A549 (cell line): ENCODE results near the gene GSK3A. TPM values are rescaled to one million over a fixed set of nuclear protein-coding genes. Genes with fewer than 3 reads are reported as not detected.
A peak's percentile ranks its signal among the peaks of the same experiment; 100 is the strongest.

Experiments used
- ATAC-seq, 2 experiments: fragments of 200-7000 bp in 1 of 2; fragments of >200 bp in 1 of 2; cut with Nextera tagmentation in 1 of 2; cut with Tn5 transposase in 1 of 2; 3 replicates each; pipeline versions ENCODE4 v1.8.0 to v1.9.1; 2018 to 2020; ENCODE audit warnings: mild to moderate bottlenecking in 1 of 2, moderate library complexity in 1 of 2
- CTCF ChIA-PET: fragments of 300-600 bp; sonication (Branson Sonifier 250); formaldehyde crosslinking; extraction: SDS; loops from one replicate; lab custom pipeline; 2021; ENCODE audit warnings: antibody characterized with exemption, inconsistent platforms; lab: Yijun Ruan, JAX
- POLR2A ChIA-PET: fragments of 350-600 bp; formaldehyde crosslinking; extraction: SDS; loops from one replicate; lab custom pipeline; 2021; ENCODE audit warnings: antibody characterized with exemption, inconsistent platforms; lab: Yijun Ruan, JAX
- DNase-seq, 2 experiments: peaks; one replicate each; pipeline versions ENCODE4 v3.0.0 to v3.0.0-alpha.2; 2011 to 2016; ENCODE audit warnings: low read depth in 1 of 2, low spot score in 1 of 2
- FAIRE-seq: peaks from 2 replicates; lab custom pipeline; 2011; peaks lifted over from hg19 to GRCh38; lab: Jason Lieb, UNC
- H3K27ac ChIP-seq, 2 experiments: fragments of >200 bp; sonication (Bioruptor Twin); formaldehyde crosslinking; 3 replicates each; pipeline ENCODE4 v1.5.1; 2016 to 2017
- H3K4me1 ChIP-seq: fragments of >200 bp; sonication (Bioruptor Twin); formaldehyde crosslinking; 3 replicates; pipeline ENCODE4 v1.6.1; 2016
- H3K4me2 ChIP-seq: fragments of >200 bp; sonication (Bioruptor Twin); formaldehyde crosslinking; 3 replicates; pipeline ENCODE4 v1.6.1; 2016
- H3K4me3 ChIP-seq: fragments of >200 bp; sonication (Bioruptor Twin); formaldehyde crosslinking; 3 replicates; pipeline ENCODE4 v1.5.1; 2016
- H3K9me3 ChIP-seq: fragments of >200 bp; sonication (Bioruptor Twin); formaldehyde crosslinking; 3 replicates; pipeline ENCODE4 v1.6.1; 2016
- BCL3 ChIP-seq: fragments of >200 bp; sonication (Bioruptor Twin); formaldehyde crosslinking; IDR thresholded peaks from 3 replicates; pipeline ENCODE4 v1.6.1; 2016
- BHLHE40 ChIP-seq: IDR thresholded peaks from 2 replicates; pipeline ENCODE4 v1.6.1; 2012; ENCODE audit warnings: low read depth, low read length, inconsistent platforms
- CBX8 ChIP-seq: fragments of 200-600 bp; sonication (generic); IDR thresholded peaks from 2 replicates; pipeline ENCODE4 v1.6.1; 2016
- CTCF ChIP-seq: fragments of >200 bp; sonication (Bioruptor Twin); formaldehyde crosslinking; IDR thresholded peaks from 3 replicates; pipeline ENCODE4 v1.5.1; 2016
- EHF ChIP-seq: fragments of 250-450 bp; sonication (Bioruptor Pico); IDR thresholded peaks from 2 replicates; pipeline ENCODE4 v1.5.0; 2020; ENCODE audit warnings: mild to moderate bottlenecking
- ELK1 ChIP-seq: fragments of 150-350 bp; IDR thresholded peaks from 2 replicates; pipeline ENCODE4 v1.6.1; 2014; ENCODE audit warnings: low read depth, mild to moderate bottlenecking, low read length
- GATA3 ChIP-seq: IDR thresholded peaks from 2 replicates; pipeline ENCODE4 v1.6.1; 2012; ENCODE audit warnings: borderline replicate concordance
- HMGXB4 ChIP-seq: fragments of 250-450 bp; sonication (Bioruptor Pico); IDR thresholded peaks from 2 replicates; pipeline ENCODE4 v1.5.0; 2021; ENCODE audit warnings: mild to moderate bottlenecking, moderate library complexity, borderline replicate concordance
- HOXB5 ChIP-seq: fragments of 250-450 bp; sonication (Bioruptor Pico); IDR thresholded peaks from 2 replicates; pipeline ENCODE4 v1.5.0; 2020; ENCODE audit warnings: mild to moderate bottlenecking, moderate library complexity
- JUN ChIP-seq, 2 experiments: fragments of >200 bp; sonication (Bioruptor Twin); formaldehyde crosslinking; IDR thresholded peaks; 2 replicates in 1 of 2; 3 replicates in 1 of 2; pipeline ENCODE4 v1.6.1; 2016 to 2017
- KDM1A ChIP-seq: fragments of 200-600 bp; sonication (generic); IDR thresholded peaks from 2 replicates; pipeline ENCODE4 v1.6.1; 2016; ENCODE audit warnings: low read depth, mild to moderate bottlenecking
- NFE2L2 ChIP-seq: fragments of 150-350 bp; conservative IDR thresholded peaks from 2 replicates; pipeline ENCODE4 v1.6.1; 2014; ENCODE audit warnings: low read length
- PBX3 ChIP-seq: IDR thresholded peaks from 2 replicates; pipeline ENCODE4 v1.6.1; 2012
- POLR2A ChIP-seq: IDR thresholded peaks from 2 replicates; pipeline ENCODE4 v1.6.1; 2012; ENCODE audit warnings: mild to moderate bottlenecking, low read length
- RARB ChIP-seq: fragments of 250-450 bp; sonication (Bioruptor Pico); IDR thresholded peaks from 2 replicates; pipeline ENCODE4 v1.8.0; 2021; ENCODE audit warnings: mild to moderate bottlenecking, moderate library complexity
- RNF2 ChIP-seq: fragments of 200-600 bp; sonication (generic); IDR thresholded peaks from 2 replicates; pipeline ENCODE4 v1.6.1; 2016; ENCODE audit warnings: low read depth, mild to moderate bottlenecking, antibody characterized with exemption, moderate library complexity, borderline replicate concordance
- SREBF2 ChIP-seq: fragments of 450-650 bp; IDR thresholded peaks from 2 replicates; pipeline ENCODE4 v1.6.1; 2014; ENCODE audit warnings: mild to moderate bottlenecking, moderate library complexity
- TP53 ChIP-seq: fragments of 250-450 bp; sonication (Bioruptor Pico); IDR thresholded peaks from 2 replicates; pipeline ENCODE4 v1.5.0; 2021; ENCODE audit warnings: mild to moderate bottlenecking, moderate library complexity
- USF2 ChIP-seq: fragments of 450-650 bp; IDR thresholded peaks from 2 replicates; pipeline ENCODE4 v1.6.1; 2014; ENCODE audit warnings: antibody characterized with exemption
- ZSCAN20 ChIP-seq: fragments of 250-450 bp; sonication (Bioruptor Pico); IDR thresholded peaks from 2 replicates; pipeline ENCODE4 v1.8.0; 2022; ENCODE audit warnings: mild to moderate bottlenecking, moderate library complexity
- WGBS: methylation state at CpG from one replicate; pipeline ENCODE4 v1.1.6; 2017; ENCODE audit errors: missing lambda C conversion rate; 5-methylcytosine and 5-hydroxymethylcytosine counted together
- polyA plus RNA-seq, 4 experiments: library from polyadenylated mRNA; depleted of rRNA in 3 of 4; stranded (reverse); fragments of >200 nt; fragmentation: RNase III in 1 of 4; extraction: RNeasy Plus Mini Kit Qiagen cat#74134 plus additional on column Dnase treatment in 1 of 4; gene quantifications; 2 replicates in 3 of 4; 3 replicates in 1 of 4; pipeline ENCODE4 v1.2.3, GENCODE V29; 2011 to 2017

GSK3A gene
- polyA plus RNA-seq, 2 of the 4 experiments (the other 2 are of a cell fraction) = 55.2 to 85.1 TPM

GRCh38 chr19:42235181-42235580 lies 7.2 kb downstream of the GSK3A start (continued):
- TF ChIP-seq RARB (CRISPR knock-in tag) (no peak), BHLHE40 (no peak), HOXB5 (CRISPR knock-in tag) (no peak), SREBF2 (no peak), CBX8 (no peak)

GRCh38 chr19:42234364-42234763 lies 8.0 kb downstream of the GSK3A start:
- Histone ChIP-seq H3K4me1 (peaks cover 8% of the 10 kb centered on the region; the same call in 2 of the 3 replicates), H3K9me3 (no peaks in the 10 kb centered on the region), H3K4me3 (no peak overlapping the region), H3K27ac (no peak overlapping the region), H3K4me2 (no peak overlapping the region)
- ChIA-PET POLR2A (interaction anchor here (0.9 to 2.5 kb wide), 3 partner anchors 8 to 15 kb away, joined by 3 to 26 read pairs (median 3); partner anchors contain the start of gene GSK3A), CTCF (interaction anchor here (1.0 to 21.7 kb wide), 15 partner anchors 9 to 166 kb away, joined by 3 to 616 read pairs (median 8); partner anchors contain the start of genes GSK3A, PAFAH1B3, POU2F2 and PRR19)
- DNase-seq = no peak
- no peak for ATAC-seq
- TF ChIP-seq ELK1 (no peak), POLR2A (0 out of 2 replicates have a peak, but pooled peaks have one; percentile 5)
- TF ChIP-seq, all 56 proteins: peak for 1
- no peak for FAIRE-seq
- WGBS = 92% methylated on average over 11 of the region's 11 CpGs

GRCh38 chr19:42233678-42234292 lies 8.6 kb downstream of the GSK3A start:
- Histone ChIP-seq H3K4me2 (no peak overlapping the region), H3K9me3 (no peaks in the 10 kb centered on the region), H3K27ac (no peak overlapping the region), H3K4me1 (peaks cover 11% of the 10 kb centered on the region; the same call in 2 of the 3 replicates), H3K4me3 (no peak overlapping the region)
- POLR2A ChIA-PET = interaction anchor here (0.9 to 2.5 kb wide), 3 partner anchors 9 to 63 kb away, joined by 3 to 26 read pairs (median 3); partner anchors contain the start of gene GSK3A
- TF ChIP-seq USF2 = no peak
- 0 out of 2 replicates have a peak, but pooled peaks have one; percentile 0 for TF ChIP-seq PBX3
- TF ChIP-seq BCL3 = 0 out of 3 replicates have a peak, but pooled peaks have one; percentile 12
- CTCF ChIA-PET = interaction anchor here (1.2 to 21.7 kb wide), 13 partner anchors 9 to 125 kb away, joined by 3 to 616 read pairs (median 10); partner anchors contain the start of genes GSK3A, PAFAH1B3, POU2F2 and PRR19
- FAIRE-seq (peak; percentile 43), ATAC-seq (no peak), DNase-seq (no peak)
- 93% methylated on average over 6 of the region's 6 CpGs for WGBS

GRCh38 chr19:42233106-42233505 lies 9.3 kb downstream of the GSK3A start:
- peaks cover 11% of the 10 kb centered on the region; the same call in 2 of the 3 replicates for H3K4me1 ChIP-seq
- FAIRE-seq (no peak), DNase-seq (no peak), ATAC-seq (no peak)
- H3K27ac ChIP-seq = no peak overlapping the region
- 90% methylated on average over 6 of the region's 7 CpGs for WGBS
- H3K4me3 ChIP-seq = no peak overlapping the region
- TF ChIP-seq EHF (no peak), KDM1A (no peak), JUN (IDR thresholded peaks at IDR 0.05) (no peak), GATA3 (no peak), ZSCAN20 (CRISPR knock-in tag) (no peak), NFE2L2 (no peak), CTCF (no peak), TP53 (CRISPR knock-in tag) (no peak), HMGXB4 (no peak), RNF2 (no peak), PBX3 (no peak)
- POLR2A ChIA-PET = interaction anchor here (1.0 to 2.5 kb wide), 2 partner anchors 10 to 63 kb away, joined by 3 to 26 read pairs; partner anchors contain the start of gene GSK3A
- H3K9me3 ChIP-seq = no peaks in the 10 kb centered on the region
- H3K4me2 ChIP-seq = no peak overlapping the region
- CTCF ChIA-PET = interaction anchor here (1.2 to 21.7 kb wide), 8 partner anchors 8 to 125 kb away, joined by 3 to 616 read pairs (median 42); partner anchors contain the start of genes GSK3A, PAFAH1B3, POU2F2 and PRR19
